ENCODE results near the gene SERGEF. TPM values are rescaled to one million over a fixed set of nuclear protein-coding genes. Genes with fewer than 3 reads are reported as not detected.

SERGEF gene
- total and polyA plus RNA-seq, 7 donors: 11.1 to 33.1 (median 26.0) TPM

DNA sequence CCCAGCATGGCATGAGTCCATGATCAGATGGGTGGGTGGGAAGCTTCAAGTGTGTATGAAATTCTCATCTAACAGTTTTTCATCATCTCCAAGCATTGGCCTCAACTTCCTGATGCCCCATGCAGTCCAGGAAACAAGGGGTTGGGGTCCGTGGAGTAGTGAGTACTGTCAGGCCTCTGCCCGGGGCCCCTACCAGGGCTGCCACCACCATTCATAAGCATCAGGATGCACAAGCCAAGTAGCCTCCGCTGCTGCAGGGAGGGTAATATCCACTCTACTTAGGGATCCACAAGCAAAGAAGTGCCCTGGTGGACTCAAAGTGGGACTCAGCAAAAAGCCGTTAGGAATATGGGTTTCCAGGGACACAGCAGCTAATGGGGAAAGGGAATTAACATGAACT, 229.0 kb downstream of the SERGEF start:
- intact Hi-C loops (cut with DNase I): no loop called here
- no peak overlapping the region for H3K27ac ChIP-seq
- H3K27me3 ChIP-seq (ENCODE audit: insufficient read depth in 3 of 3, low read length in 2 of 3): no peaks in the 10 kb centered on the region
- H3K36me3 ChIP-seq (ENCODE audit: insufficient read depth in 1 of 2, low read depth in 1 of 2): no peaks in the 10 kb centered on the region
- no peaks in the 10 kb centered on the region for H3K4me1 ChIP-seq
- TF ChIP-seq, protein P1, sequence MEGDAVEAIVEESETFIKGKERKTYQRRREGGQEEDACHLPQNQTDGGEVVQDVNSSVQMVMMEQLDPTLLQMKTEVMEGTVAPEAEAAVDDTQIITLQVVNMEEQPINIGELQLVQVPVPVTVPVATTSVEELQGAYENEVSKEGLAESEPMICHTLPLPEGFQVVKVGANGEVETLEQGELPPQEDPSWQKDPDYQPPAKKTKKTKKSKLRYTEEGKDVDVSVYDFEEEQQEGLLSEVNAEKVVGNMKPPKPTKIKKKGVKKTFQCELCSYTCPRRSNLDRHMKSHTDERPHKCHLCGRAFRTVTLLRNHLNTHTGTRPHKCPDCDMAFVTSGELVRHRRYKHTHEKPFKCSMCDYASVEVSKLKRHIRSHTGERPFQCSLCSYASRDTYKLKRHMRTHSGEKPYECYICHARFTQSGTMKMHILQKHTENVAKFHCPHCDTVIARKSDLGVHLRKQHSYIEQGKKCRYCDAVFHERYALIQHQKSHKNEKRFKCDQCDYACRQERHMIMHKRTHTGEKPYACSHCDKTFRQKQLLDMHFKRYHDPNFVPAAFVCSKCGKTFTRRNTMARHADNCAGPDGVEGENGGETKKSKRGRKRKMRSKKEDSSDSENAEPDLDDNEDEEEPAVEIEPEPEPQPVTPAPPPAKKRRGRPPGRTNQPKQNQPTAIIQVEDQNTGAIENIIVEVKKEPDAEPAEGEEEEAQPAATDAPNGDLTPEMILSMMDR (IDR thresholded peaks at IDR 0.05): no peak
- no peak overlapping the region for H3K4me3 ChIP-seq
- DNase-seq (peak in 1 of 2 donors; percentile 28), ATAC-seq (no peak)
- 90 to 92% (median 92%) methylated on average over 4 of the region's 4 CpGs for WGBS, 3 donors
- no peaks in the 10 kb centered on the region for H3K9me3 ChIP-seq

DNA sequence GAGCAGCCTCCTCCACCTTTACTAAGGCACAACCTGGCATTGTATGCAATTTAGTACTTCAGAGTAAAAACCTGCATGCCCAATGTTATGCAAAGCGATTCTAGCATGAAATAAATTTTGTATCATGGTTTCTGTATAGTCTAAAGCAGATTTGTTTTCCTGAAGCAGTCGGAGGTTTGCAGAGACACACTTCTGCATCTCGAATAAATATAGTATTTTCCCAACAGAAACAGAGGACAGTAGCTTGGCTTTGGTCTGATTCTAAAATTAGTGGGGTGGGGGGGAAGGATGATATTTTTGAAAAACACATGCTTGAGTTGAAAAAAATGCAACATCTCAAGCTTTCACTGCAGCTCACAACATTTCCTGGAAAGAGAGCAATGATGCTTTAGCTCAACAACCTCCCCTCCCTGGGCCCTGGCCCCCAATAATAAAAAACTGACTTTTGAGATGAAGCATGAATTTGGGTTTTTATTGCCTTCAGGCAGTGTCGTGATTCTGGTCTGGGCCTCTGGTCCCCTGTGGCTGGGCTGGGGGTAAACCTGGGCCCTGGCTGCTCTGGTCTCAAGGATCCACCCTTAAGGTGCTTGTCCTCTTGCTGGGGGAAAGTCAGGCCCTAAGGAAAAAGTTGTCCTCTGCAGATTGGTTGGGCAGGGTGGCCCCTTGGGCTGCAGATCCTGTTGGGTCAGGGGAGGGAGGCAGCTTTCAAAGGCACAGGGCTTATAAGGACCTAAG, 230.1 kb downstream of the SERGEF start:
- TF ChIP-seq, protein P1 (IDR thresholded peaks at IDR 0.05): no peak
- no peaks in the 10 kb centered on the region for H3K9me3 ChIP-seq
- intact Hi-C loops (cut with DNase I): no loop called here

DNA sequence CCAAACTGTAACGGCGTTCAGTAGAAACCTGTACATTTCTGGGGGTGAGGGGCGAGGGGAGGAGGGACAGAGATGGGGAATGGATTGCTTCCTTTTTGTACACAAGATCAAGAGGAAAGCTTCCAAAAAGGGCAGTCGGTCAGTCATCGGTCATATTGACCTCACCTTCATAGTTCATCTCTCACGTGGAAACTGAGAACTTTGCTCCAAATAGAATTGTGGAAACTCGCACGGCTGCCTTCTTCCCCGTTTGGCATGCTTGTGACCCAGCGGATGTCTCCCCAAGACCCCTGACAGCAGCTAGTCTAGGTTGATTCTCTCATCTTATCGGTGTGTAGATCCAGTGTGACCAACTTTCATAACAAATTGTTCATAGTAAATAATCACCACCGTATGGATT, 230.7 kb downstream of the SERGEF start:
- WGBS, 3 donors: 84 to 85% (median 84%) methylated on average over 12 of the region's 12 CpGs
- intact Hi-C loops (cut with DNase I): no loop called here
- ATAC-seq (no peak), DNase-seq (no peak)
- H3K9me3 ChIP-seq: no peaks in the 10 kb centered on the region
- H3K27me3 ChIP-seq (ENCODE audit: insufficient read depth in 3 of 3, low read length in 2 of 3): no peaks in the 10 kb centered on the region
- H3K27ac ChIP-seq: no peak overlapping the region
- TF ChIP-seq, protein P1 (IDR thresholded peaks at IDR 0.05): no peak
- no peaks in the 10 kb centered on the region for H3K4me1 ChIP-seq
- H3K36me3 ChIP-seq (ENCODE audit: insufficient read depth in 1 of 2, low read depth in 1 of 2): no peaks in the 10 kb centered on the region
- H3K4me3 ChIP-seq: no peak overlapping the region

More for the DNA sequence above, 230.1 kb downstream of the SERGEF start:
- no peaks in the 10 kb centered on the region for H3K4me1 ChIP-seq
- no peak overlapping the region for H3K4me3 ChIP-seq
- H3K27me3 ChIP-seq (ENCODE audit: insufficient read depth in 3 of 3, low read length in 2 of 3): no peaks in the 10 kb centered on the region
- 73 to 90% (median 78%) methylated on average over 4 of the region's 4 CpGs for WGBS, 3 donors
- DNase-seq: peak in 1 of 2 donors; percentile 28
- no peaks in the 10 kb centered on the region for H3K36me3 ChIP-seq (ENCODE audit: insufficient read depth in 1 of 2, low read depth in 1 of 2)
- no peak overlapping the region for H3K27ac ChIP-seq
- no peak for ATAC-seq

DNA sequence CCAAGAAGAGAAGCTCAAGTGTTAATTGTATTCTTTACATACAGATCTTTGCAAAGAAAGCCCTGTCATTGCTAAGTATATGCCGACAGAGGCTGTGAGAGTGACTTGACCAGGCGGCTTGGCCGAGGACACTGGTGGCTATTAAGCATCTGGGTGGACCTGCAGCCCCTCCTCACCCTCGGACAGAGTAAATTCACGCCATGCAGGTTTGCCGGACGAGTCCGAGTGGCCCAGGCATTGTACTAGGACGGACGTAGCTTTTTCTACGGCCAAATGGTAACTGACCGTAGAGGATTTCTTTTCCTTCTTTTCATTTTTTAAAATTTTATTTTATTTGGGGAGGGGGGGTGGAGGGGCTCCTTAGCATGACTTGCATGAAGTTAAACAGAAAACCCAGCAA, 231.2 kb downstream of the SERGEF start:
- 88 to 92% (median 91%) methylated on average over 12 of the region's 12 CpGs for WGBS, 3 donors
- DNase-seq (no peak), ATAC-seq (no peak)

More for the DNA sequence above, 231.2 kb downstream of the SERGEF start:
- H3K27me3 ChIP-seq (ENCODE audit: insufficient read depth in 3 of 3, low read length in 2 of 3): no peaks in the 10 kb centered on the region
- no peak overlapping the region for H3K4me3 ChIP-seq
- H3K27ac ChIP-seq: no peak overlapping the region
- intact Hi-C loops (cut with DNase I): no loop called here
- H3K36me3 ChIP-seq (ENCODE audit: insufficient read depth in 1 of 2, low read depth in 1 of 2): no peaks in the 10 kb centered on the region
- no peaks in the 10 kb centered on the region for H3K9me3 ChIP-seq
- TF ChIP-seq, protein P1 (IDR thresholded peaks at IDR 0.05): no peak
- H3K4me1 ChIP-seq: no peaks in the 10 kb centered on the region
